Omental fat pad (tissue), 4 donors: ENCODE data around the gene EXTL1. TPM values are rescaled to one million over a fixed set of nuclear protein-coding genes. Genes with fewer than 3 reads are reported as not detected.
A peak's percentile ranks its signal among the peaks of the same experiment; 100 is the strongest.

ENCODE experiments used
- ATAC-seq: fragments of 150-250 bp; one replicate; pipeline ENCODE4 v1.9.1; 2016; ENCODE audit warnings: mild to moderate bottlenecking, moderate library complexity; ENCODE audit not compliant: low FRiP score
- DNase-seq: peaks from one replicate; pipeline ENCODE4 v3.0.0-alpha.2; 2019; ENCODE audit warnings: low spot score
- CTCF ChIP-seq, 3 donors: fragments of 450-650 bp; IDR thresholded peaks; one replicate each; pipeline ENCODE4 v1.5.1; 2016 to 2017; ENCODE audit warnings: antibody characterized with exemption in 3 of 3, mild to moderate bottlenecking in 3 of 3, moderate library complexity in 2 of 3
- total RNA-seq, 4 donors: library from RNA; depleted of rRNA; stranded (reverse); fragments of >200 nt; gene quantifications; one replicate each; pipeline ENCODE4 v1.1.0, GENCODE V29; 2016

EXTL1 gene
- total RNA-seq, 4 donors from 2014 or later = 0.65 TPM; not detected in 3

- no peak for DNase-seq
- peak; percentile 80 for ATAC-seq
- no peak for TF ChIP-seq CTCF (IDR thresholded peaks at IDR 0.05)
Observed at GRCh38 chr1:25991937-25992688, 29.5 kb upstream of the EXTL1 start.

GRCh38 chr1:25992689-25993171 lies 28.8 kb upstream of the EXTL1 start:
- DNase-seq (no peak), ATAC-seq (no peak)
- no peak for TF ChIP-seq CTCF (IDR thresholded peaks at IDR 0.05)

GRCh38 chr1:25993197-25993951 lies 28.2 kb upstream of the EXTL1 start:
- no peak for TF ChIP-seq CTCF (IDR thresholded peaks at IDR 0.05)
- no peak for ATAC-seq
- DNase-seq = no peak

- ATAC-seq (no peak), DNase-seq (no peak)
- TF ChIP-seq CTCF (IDR thresholded peaks at IDR 0.05) = no peak
Observed at GRCh38 chr1:25994402-25995150, 27.0 kb upstream of the EXTL1 start.

- ATAC-seq (peak; percentile 13), DNase-seq (no peak)
- no peak for TF ChIP-seq CTCF (IDR thresholded peaks at IDR 0.05)
Observed at GRCh38 chr1:25996966-25997827, 24.4 kb upstream of the EXTL1 start.
